ENCODE data around the gene RAB20. TPM values are rescaled to one million over a fixed set of nuclear protein-coding genes. Genes with fewer than 3 reads are reported as not detected.

Gene RAB20
- total RNA-seq, 1 experiment from 2014 or later: 12.3 TPM

GRCh38 chr13:110500341-110500740 lies 61.2 kb downstream of the RAB20 start:
- H3K79me2 ChIP-seq (ENCODE audit: insufficient read depth, low read length): no peaks in the 10 kb centered on the region
- no peak overlapping the region for H3K27ac ChIP-seq (ENCODE audit: insufficient read length, low read depth, low read length)
- no peak overlapping the region for H4K5ac ChIP-seq (ENCODE audit: insufficient read length, low read depth, low read length)
- no peak for DNase-seq
- no peak for TF ChIP-seq CTCF (conservative IDR thresholded peaks at IDR 0.05)
- H2BK5ac ChIP-seq (ENCODE audit: insufficient read length, low read length): no peak overlapping the region
- no peaks in the 10 kb centered on the region for H3K23me2 ChIP-seq (ENCODE audit: insufficient read length, low read depth, low read length, poor library complexity, severe bottlenecking)
- no peak overlapping the region for H2AK5ac ChIP-seq (ENCODE audit: insufficient read length, low read length)
- Mint-ChIP-seq H3K9me3 (peaks cover 0 to 9% of the 10 kb centered on the region in 2 experiments; a peak in 1 of 5 replicates), H3K36me3 (ENCODE audit: insufficient read depth in 1 of 3, low read depth in 3 of 3) (peaks cover 56 to 77% (median 68%) of the 10 kb centered on the region in 3 experiments), H3K4me1 (no peaks in the 10 kb centered on the region), H3K27me3 (ENCODE audit: low read depth) (no peaks in the 10 kb centered on the region), H3K27ac (peak overlapping the region in 1 of 3 experiments; percentile 69; a peak in 1 of 7 replicates), H3K4me3 (no peak overlapping the region)
- H3K79me1 ChIP-seq (ENCODE audit: insufficient read depth, low read depth, low read length, poor library complexity, severe bottlenecking): no peaks in the 10 kb centered on the region
- H3K56ac ChIP-seq (ENCODE audit: insufficient read length, low read depth, low read length): no peak overlapping the region
- no peak overlapping the region for H3K18ac ChIP-seq (ENCODE audit: insufficient read length, low read depth, low read length)
- no peak overlapping the region for H2BK20ac ChIP-seq (ENCODE audit: low read depth, low read length, poor library complexity, severe bottlenecking)
- H3K4me1 ChIP-seq (ENCODE audit: insufficient read depth, low read length): no peaks in the 10 kb centered on the region
- H3K14ac ChIP-seq (ENCODE audit: insufficient read depth, low read length): no peak overlapping the region
- no peak overlapping the region for H3T11ph ChIP-seq (ENCODE audit: low read length)
- no peak overlapping the region for H3K9ac ChIP-seq (ENCODE audit: extremely low read depth, insufficient read length, low read length)
- H4K91ac ChIP-seq (ENCODE audit: insufficient read length, low read depth, low read length): no peak overlapping the region
- no peaks in the 10 kb centered on the region for H3K9me3 ChIP-seq (ENCODE audit: control insufficient read depth, low read depth, low read length)
- H2BK15ac ChIP-seq (ENCODE audit: low read depth, low read length): no peak overlapping the region
- H2AFZ ChIP-seq (ENCODE audit: low read length): no peak overlapping the region
- H3K4me2 ChIP-seq (ENCODE audit: insufficient read depth, insufficient read length, low read length): no peak overlapping the region
- no peak overlapping the region for H2BK120ac ChIP-seq (ENCODE audit: low read depth, low read length, poor library complexity, severe bottlenecking)
- no peaks in the 10 kb centered on the region for H4K20me1 ChIP-seq (ENCODE audit: control insufficient read depth, insufficient read depth, insufficient read length)
- no peak overlapping the region for H3K4ac ChIP-seq (ENCODE audit: low read depth, low read length)
- H3K27me3 ChIP-seq (ENCODE audit: insufficient read depth, low read length): no peaks in the 10 kb centered on the region
- no peak overlapping the region for H2BK12ac ChIP-seq (ENCODE audit: insufficient read length, low read depth, low read length)
- H3K23ac ChIP-seq (ENCODE audit: insufficient read length, low read depth, low read length): no peak overlapping the region
- no peak overlapping the region for H4K8ac ChIP-seq (replicated peaks; ENCODE audit: insufficient read length, low read depth, low read length)
- no CpG with 5 or more reads among the region's 3 CpGs for WGBS (ENCODE audit: extremely low coverage, insufficient read length, low lambda C conversion rate)
